Subcutaneous adipose tissue (tissue), 4 donors: Measurements from ENCODE around the gene PPM1D. TPM values are rescaled to one million over a fixed set of nuclear protein-coding genes. Genes with fewer than 3 reads are reported as not detected.
A peak's percentile ranks its signal among the peaks of the same experiment; 100 is the strongest.

Source experiments
- total RNA-seq, 4 donors: library from RNA; depleted of rRNA; stranded (reverse); fragments of >200 nt; gene quantifications; one replicate each; pipeline ENCODE4 v1.1.0, GENCODE V29; 2016
- TF ChIP-seq, protein P1 (sequence below): fragments of 450-650 bp; IDR thresholded peaks from one replicate; pipeline ENCODE4 v1.5.1; 2016; ENCODE audit warnings: low read depth, mild to moderate bottlenecking, control low read depth, antibody characterized with exemption, moderate library complexity

The PPM1D gene
- total RNA-seq, 4 donors from 2014 or later = 12.2 to 16.1 (median 15.4) TPM

DNA sequence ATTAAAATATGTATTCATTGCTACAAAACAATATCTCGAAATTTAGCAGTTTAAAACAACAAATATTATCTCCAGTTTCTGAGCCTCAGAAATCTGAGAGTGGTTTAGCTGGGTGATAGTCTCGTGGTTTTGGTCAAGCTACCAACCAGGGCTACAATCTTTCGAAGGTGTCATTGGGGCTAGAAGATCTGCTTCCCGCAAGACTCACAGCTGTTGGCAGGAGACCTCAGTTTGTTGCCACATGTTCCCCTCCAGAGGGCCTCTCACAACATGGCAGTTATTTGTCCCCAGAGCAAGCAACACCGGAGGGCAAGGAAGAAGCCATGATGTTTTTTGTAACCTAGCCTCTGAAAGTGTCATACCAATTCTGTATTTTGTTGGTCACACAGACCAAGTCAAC is 65.6 kb downstream of the PPM1D start:
- TF ChIP-seq, protein P1, sequence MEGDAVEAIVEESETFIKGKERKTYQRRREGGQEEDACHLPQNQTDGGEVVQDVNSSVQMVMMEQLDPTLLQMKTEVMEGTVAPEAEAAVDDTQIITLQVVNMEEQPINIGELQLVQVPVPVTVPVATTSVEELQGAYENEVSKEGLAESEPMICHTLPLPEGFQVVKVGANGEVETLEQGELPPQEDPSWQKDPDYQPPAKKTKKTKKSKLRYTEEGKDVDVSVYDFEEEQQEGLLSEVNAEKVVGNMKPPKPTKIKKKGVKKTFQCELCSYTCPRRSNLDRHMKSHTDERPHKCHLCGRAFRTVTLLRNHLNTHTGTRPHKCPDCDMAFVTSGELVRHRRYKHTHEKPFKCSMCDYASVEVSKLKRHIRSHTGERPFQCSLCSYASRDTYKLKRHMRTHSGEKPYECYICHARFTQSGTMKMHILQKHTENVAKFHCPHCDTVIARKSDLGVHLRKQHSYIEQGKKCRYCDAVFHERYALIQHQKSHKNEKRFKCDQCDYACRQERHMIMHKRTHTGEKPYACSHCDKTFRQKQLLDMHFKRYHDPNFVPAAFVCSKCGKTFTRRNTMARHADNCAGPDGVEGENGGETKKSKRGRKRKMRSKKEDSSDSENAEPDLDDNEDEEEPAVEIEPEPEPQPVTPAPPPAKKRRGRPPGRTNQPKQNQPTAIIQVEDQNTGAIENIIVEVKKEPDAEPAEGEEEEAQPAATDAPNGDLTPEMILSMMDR = no peak

DNA sequence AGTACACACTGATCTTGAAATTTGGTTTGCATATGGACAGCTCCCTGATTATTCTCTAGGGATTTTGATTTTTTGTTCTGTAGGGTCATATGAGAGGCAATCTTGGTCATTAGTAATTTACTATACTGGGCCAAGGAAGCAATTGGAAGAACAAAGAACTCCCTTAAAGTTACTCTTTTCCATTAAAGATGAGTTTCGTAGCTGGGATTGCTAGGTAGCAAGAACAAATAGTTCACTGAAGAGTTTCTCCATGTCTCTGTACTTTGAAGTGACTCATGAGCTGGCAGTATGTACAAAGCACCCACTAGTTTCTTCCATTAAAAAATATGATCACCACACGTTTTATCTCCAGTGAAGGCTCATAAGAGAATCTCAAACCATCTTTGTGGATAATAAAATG is 71.5 kb downstream of the PPM1D start:
- TF ChIP-seq, protein P1 = peak; percentile 12

DNA sequence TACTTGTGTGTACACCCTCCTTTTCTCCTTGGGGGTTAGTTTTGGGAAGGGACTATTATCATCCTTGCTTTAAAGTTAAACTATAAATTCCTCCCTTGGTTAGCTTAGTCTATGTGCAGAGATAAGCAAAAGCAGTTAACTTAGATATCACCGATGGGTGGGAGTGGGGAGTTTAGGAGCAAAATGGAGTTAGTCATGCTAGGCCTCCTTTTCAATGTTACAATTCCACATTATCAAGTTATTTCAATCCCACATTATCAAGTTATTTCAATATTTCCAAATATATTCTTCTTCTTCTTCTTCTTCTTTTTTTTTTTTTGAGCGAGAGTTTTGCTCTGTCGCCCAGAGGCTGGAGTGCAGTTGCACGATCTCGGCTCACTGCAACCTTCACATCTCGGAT is 76.0 kb downstream of the PPM1D start:
- TF ChIP-seq, protein P1 = no peak

DNA sequence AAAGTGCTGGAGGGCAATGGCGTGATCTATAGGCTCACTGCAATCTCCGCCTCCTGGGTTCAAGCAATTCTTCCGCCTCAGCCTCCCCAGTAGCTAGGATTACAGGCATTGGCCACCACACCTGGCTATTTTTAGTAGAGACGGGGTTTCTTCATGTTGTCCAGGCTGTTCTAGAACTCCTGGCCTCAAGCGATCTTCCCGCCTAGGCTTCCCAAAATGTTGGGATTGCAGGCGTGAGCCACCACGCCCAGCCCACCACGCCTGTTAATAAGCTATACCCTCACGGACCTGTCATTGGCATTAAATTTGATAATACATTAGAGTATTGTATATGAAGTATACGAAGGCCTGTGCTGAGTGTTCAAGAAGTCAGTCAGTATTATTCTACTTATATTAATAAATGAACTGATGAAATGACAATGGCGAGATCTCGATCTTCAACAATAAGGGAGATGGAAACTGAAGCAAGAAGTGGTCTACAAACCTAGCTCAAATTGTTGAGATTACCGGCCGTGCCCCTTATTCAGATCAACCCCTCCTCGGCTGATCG is 76.8 kb downstream of the PPM1D start:
- TF ChIP-seq, protein P1 = no peak

DNA sequence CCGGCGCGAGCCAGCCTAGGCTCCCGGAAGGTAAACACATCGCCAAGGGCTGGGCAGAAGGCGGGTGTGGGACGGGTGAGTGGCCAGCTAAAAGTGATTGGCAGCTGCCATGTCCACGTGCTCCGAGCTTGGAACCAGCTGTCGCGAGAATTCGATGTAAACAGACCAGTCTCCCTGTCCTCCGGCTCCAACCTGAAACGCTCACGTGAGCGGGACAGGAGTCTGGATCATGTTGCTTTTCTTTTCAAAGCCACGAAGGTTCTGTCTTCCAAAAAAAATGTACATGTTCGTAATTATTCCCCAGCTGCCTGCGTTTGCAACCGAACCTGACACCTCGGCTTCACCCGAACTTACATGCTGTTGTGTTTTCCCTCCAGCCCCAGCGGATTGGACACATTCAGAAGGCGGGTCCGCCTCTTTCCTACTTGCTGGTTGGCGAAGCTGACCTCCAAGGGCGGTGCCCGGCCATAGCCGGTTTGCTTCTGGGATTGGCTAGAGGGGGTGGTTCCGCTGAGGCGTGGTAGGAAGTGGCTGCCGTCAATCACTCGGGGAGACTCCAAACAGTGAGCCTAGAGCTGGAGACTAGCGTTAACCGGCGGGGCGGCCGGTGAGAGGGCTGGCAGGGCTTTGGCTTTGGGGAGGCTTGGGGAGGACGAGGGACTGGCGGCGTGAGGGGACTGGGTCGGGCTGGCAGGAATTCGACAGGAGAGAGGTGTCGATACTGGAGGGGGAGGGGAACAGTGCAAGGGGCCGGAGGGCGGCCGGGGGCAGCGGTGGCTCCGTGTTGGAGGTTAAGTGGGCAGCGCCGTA is 77.5 kb downstream of the PPM1D start, which contains the start of gene BCAS3:
Gene BCAS3 (plus strand): TSS at position 544 of the 810 bp plus-strand sequence.
- TF ChIP-seq, protein P1 = peak; percentile 9

DNA sequence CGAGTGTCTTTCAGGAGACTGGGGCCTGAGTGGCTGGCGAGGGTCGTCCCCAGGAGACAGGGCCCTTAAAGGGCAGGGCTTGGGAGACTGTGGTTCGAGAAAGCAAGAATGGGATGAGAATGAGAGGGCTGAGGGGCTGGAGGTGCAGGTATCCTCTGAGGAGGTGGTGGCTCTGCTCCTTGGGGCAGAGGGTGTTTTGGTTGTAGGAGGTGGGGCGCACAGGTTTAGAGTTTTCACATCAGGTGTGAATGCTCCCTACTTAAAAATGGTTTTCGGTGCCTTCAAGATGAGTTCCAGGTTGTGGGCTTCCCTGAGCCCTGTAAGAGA is 78.1 kb downstream of the PPM1D start:
- TF ChIP-seq, protein P1 = no peak

DNA sequence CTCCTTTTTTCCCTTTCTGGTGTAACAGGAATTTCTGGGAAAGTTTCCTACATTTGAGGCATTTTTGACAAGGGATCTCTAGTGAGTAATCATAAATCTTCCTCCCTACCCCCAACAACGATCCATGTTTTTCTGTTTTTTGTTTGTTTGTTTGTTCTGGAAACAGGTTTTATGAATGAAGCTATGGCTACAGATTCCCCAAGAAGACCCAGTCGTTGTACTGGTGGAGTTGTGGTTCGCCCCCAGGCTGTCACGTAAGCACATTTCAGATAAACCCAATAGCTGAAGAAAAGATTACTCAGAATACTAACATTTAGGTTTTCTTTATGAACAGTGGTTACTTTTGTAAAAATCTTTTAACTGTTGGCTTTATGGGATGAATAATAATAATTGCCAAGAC is 79.3 kb downstream of the PPM1D start:
- TF ChIP-seq, protein P1 = no peak
